Neutrophil (primary cell): ENCODE data around the gene FDXACB1.
A peak's percentile ranks its signal among the peaks of the same experiment; 100 is the strongest.

Experiments
- H3K27ac ChIP-seq: fragments of 200-600 bp; sonication (generic); 2 replicates; pipeline ENCODE4 v1.5.1; 2016; ENCODE audit warnings: mild to moderate bottlenecking, moderate library complexity
- H3K27me3 ChIP-seq: fragments of 200-600 bp; sonication (generic); 2 replicates; pipeline ENCODE4 v1.6.0; 2016; ENCODE audit warnings: mild to moderate bottlenecking
- H3K36me3 ChIP-seq: fragments of 200-600 bp; sonication (generic); 2 replicates; pipeline ENCODE4 v1.5.1; 2017
- H3K4me1 ChIP-seq, 2 experiments: fragments of 200-600 bp in 1 of 2; sonication (generic) in 1 of 2; 1 replicate in 1 of 2; 2 replicates in 1 of 2; pipeline versions ENCODE4 v1.5.1 to v1.6.1; 2013 to 2016; ENCODE audit warnings: low read depth in 1 of 2, low read length in 1 of 2, mild to moderate bottlenecking in 1 of 2, moderate library complexity in 1 of 2; ENCODE audit not compliant: control insufficient read depth in 1 of 2, insufficient read depth in 1 of 2
- H3K4me3 ChIP-seq, 2 experiments: fragments of 200-600 bp in 1 of 2; sonication (generic) in 1 of 2; 1 replicate in 1 of 2; 2 replicates in 1 of 2; pipeline ENCODE4 v1.5.1; 2013 to 2016; ENCODE audit warnings: low read depth in 1 of 2, low read length in 1 of 2, mild to moderate bottlenecking in 1 of 2, moderate library complexity in 1 of 2
- H3K9me3 ChIP-seq: fragments of 200-600 bp; sonication (generic); 2 replicates; pipeline ENCODE4 v1.5.1; 2016
- CTCF ChIP-seq: fragments of 200-600 bp; sonication (generic); IDR thresholded peaks from 2 replicates; pipeline ENCODE4 v1.5.1; 2016; ENCODE audit warnings: antibody characterized with exemption

FDXACB1 gene

GRCh38 chr11:111879637-111879960, 634 bp upstream of the FDXACB1 start:
- H3K27ac ChIP-seq: peak overlapping the region; percentile 96
- H3K4me1 ChIP-seq: peaks cover 14 to 18% of the 10 kb centered on the region in 2 experiments
- TF ChIP-seq CTCF: no peak
- no peaks in the 10 kb centered on the region for H3K36me3 ChIP-seq
- no peaks in the 10 kb centered on the region for H3K9me3 ChIP-seq
- no peaks in the 10 kb centered on the region for H3K27me3 ChIP-seq
- peak overlapping the region; percentile 89 to 96 for H3K4me3 ChIP-seq

DNA sequence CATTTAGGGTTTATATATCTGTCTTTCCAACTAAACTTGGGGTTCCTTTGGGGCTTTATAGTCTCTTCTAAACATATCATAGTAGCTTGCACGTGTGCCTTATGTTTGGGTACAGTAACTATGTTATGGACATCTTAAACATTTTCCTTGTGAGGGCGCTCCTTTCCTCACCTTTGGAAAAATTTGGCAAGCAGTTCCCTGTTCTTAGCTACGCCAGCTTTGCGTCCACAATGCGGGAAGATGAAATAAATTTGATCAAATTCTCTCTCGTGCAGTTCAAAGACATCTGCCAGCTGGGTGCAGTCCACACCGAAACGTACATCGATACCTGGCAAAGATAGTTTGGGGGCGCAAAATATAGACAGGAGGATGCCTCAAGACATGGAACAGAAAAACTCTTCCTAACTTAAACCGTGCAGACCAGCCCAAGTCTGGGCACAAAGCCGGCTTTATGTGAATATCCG, 548 bp downstream of the FDXACB1 start:
- Histone ChIP-seq H3K27ac (peak overlapping the region; percentile 96), H3K4me3 (peak overlapping the region; percentile 89 to 96), H3K36me3 (no peaks in the 10 kb centered on the region), H3K4me1 (peaks cover 14 to 18% of the 10 kb centered on the region in 2 experiments), H3K27me3 (no peaks in the 10 kb centered on the region), H3K9me3 (no peaks in the 10 kb centered on the region)
- TF ChIP-seq CTCF: no peak

DNA sequence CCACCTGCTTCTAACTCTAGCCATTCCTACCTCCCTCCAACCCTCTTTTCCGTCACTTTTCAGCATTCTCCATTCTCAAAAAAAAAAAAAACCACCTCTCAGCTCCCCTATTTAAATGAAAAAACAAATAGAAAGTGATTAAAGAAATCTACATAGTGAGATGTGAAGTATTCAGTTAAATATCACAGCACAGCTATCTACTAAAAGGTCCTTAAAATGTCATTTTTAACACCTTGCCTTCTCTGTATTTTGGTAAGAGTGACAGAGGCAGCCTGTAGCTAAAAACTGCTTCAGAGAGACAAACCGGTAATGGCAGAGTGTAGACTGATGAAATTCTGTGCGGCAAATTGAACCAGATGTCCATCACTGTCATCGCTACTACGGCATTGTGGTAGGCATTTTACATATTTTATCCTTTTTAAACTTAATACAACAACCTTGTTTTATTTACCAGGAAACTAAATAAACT, 7.2 kb downstream of the FDXACB1 start:
- Histone ChIP-seq H3K27ac (no peak overlapping the region), H3K27me3 (no peaks in the 10 kb centered on the region)

DNA sequence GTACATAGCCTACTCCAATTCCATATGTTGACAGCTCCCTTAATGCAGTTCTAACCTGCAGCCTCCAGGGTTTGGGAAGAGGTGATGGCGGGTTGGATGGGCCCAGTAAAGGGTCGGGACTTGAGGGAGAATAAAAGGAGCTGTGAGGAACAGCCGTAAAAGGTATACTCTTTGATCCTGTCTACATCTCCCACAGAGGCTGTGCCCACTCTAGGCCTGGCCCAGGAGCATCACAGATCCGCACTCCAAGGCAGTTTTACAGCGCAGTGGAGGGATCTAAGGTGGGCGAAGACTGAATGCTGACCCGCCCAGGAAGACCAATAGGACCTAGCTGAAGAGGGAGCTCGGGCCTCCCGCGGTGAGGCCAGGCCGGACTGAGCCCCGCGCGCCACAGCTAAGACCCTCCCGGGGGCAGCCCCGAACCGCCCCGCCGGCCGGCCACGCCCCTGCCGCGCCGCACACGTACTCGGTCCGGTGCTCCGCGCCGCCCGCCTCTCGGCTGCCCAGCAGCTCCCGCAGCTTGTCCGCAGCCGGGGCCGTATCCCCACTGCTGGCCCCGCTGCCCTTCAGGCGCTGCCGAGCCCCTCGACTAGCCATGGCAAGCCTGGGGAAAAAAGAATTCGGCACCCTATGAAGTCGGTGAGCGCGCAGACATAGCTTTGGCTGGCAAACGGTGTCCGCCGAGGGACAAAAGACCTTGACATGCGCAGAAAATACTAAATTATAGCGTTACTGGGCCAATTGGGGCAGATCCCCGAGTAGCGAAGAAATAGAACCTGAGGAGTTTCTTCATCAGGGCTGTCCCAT, 7.9 kb downstream of the FDXACB1 start, which contains the start of gene ALG9:
Gene ALG9 (minus strand): TSS at position 696 of the 807 bp plus-strand sequence. CDS start 99 bp downstream, at position 597.
- H3K4me1 ChIP-seq: peaks cover 6 to 12% of the 10 kb centered on the region in 2 experiments
- TF ChIP-seq CTCF: no peak
- peak within 1 kb of the TSS; percentile 69 to 88 for H3K4me3 ChIP-seq
- H3K27ac ChIP-seq: peak within 1 kb of the TSS; percentile 66
- no peaks in the 10 kb centered on the region for H3K9me3 ChIP-seq
- H3K36me3 ChIP-seq: no peaks in the 10 kb centered on the region
- no peaks in the 10 kb centered on the region for H3K27me3 ChIP-seq

More for the DNA sequence above, 7.2 kb downstream of the FDXACB1 start:
- H3K9me3 ChIP-seq: no peaks in the 10 kb centered on the region
- peaks cover 6 to 12% of the 10 kb centered on the region in 2 experiments for H3K4me1 ChIP-seq
- TF ChIP-seq CTCF: no peak
- H3K4me3 ChIP-seq: peak overlapping the region; percentile 69 to 88
- H3K36me3 ChIP-seq: no peaks in the 10 kb centered on the region

DNA sequence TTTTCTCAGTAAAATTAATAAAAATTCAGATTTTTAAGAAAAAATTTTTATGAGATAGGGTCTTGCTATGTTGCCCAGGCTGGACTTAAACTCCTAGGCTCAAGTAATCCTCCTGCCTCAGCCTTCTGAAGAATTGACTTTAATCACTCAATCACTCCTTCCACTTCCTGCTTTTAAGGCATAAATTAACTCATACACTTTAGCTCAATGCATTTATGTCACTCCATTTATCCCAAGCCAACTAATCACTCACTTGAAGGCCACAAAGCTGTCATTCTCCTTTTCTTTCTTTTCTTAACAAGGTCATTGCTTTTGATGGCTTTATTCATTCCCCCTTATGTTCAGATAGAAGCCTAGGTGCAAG, 8.5 kb downstream of the FDXACB1 start:
- Histone ChIP-seq H3K9me3 (no peaks in the 10 kb centered on the region), H3K4me1 (peaks cover 6 to 12% of the 10 kb centered on the region in 2 experiments), H3K27ac (peak overlapping the region; percentile 66), H3K27me3 (no peaks in the 10 kb centered on the region), H3K36me3 (no peaks in the 10 kb centered on the region), H3K4me3 (peak overlapping the region; percentile 69 to 88)
- no peak for TF ChIP-seq CTCF
